Breast epithelium (tissue), 3 donors: Measurements from ENCODE around the gene KIF2B.

ENCODE experiments used
- CTCF ChIP-seq, 3 donors: fragments of 450-650 bp; IDR thresholded peaks; one replicate each; pipeline ENCODE4 v1.5.1; 2016 to 2017; ENCODE audit warnings: antibody characterized with exemption in 3 of 3, mild to moderate bottlenecking in 3 of 3, moderate library complexity in 3 of 3
- POLR2A ChIP-seq: fragments of 450-650 bp; IDR thresholded peaks from one replicate; pipeline ENCODE4 v1.6.1; 2016; ENCODE audit warnings: antibody characterized with exemption, mild to moderate bottlenecking, moderate library complexity
- POLR2AphosphoS5 ChIP-seq, 3 donors: sonication (generic); formaldehyde crosslinking; IDR thresholded peaks; one replicate each; pipeline ENCODE4 v1.6.1; 2017; ENCODE audit warnings: antibody characterized with exemption in 3 of 3

GRCh38 chr17:53823341-53824050 lies 769 bp downstream of the KIF2B start:
- TF ChIP-seq CTCF (IDR thresholded peaks at IDR 0.05) (no peak), POLR2A (no peak), POLR2AphosphoS5 (IDR thresholded peaks at IDR 0.05) (no peak)
